Aorta (tissue), 5 donors: Measurements from ENCODE around the gene USP4. TPM values are rescaled to one million over a fixed set of nuclear protein-coding genes. Genes with fewer than 3 reads are reported as not detected.

ENCODE experiments used
- ATAC-seq: fragments of 200-7000 bp; cut with Tn5 transposase; one replicate; pipeline ENCODE4 v1.9.1; 2022; ENCODE audit warnings: moderate library complexity; ENCODE audit not compliant: low FRiP score
- DNase-seq, 2 donors: peaks; one replicate each; pipeline ENCODE4 v3.0.0-alpha.2; 2020
- H3K27ac ChIP-seq, 2 donors: one replicate each; pipeline ENCODE4 v1.5.1; 2013; ENCODE audit warnings: low read length in 2 of 2, mild to moderate bottlenecking in 2 of 2, moderate library complexity in 2 of 2, control low read depth in 1 of 2, inconsistent platforms in 1 of 2, low read depth in 1 of 2
- H3K27me3 ChIP-seq, 2 donors: one replicate each; pipeline ENCODE4 v1.6.1; 2013; ENCODE audit warnings: control low read depth in 1 of 2, low read length in 1 of 2, mild to moderate bottlenecking in 1 of 2, moderate library complexity in 1 of 2; ENCODE audit not compliant: insufficient read depth in 2 of 2, control insufficient read depth in 1 of 2
- H3K36me3 ChIP-seq, 2 donors: one replicate each; pipeline ENCODE4 v1.6.1; 2013; ENCODE audit warnings: control low read depth in 1 of 2, low read length in 1 of 2, mild to moderate bottlenecking in 1 of 2; ENCODE audit not compliant: insufficient read depth in 2 of 2, control insufficient read depth in 1 of 2
- H3K4me1 ChIP-seq, 2 donors: one replicate each; pipeline ENCODE4 v1.6.1; 2013; ENCODE audit warnings: low read length in 2 of 2, control low read depth in 1 of 2, mild to moderate bottlenecking in 1 of 2, moderate library complexity in 1 of 2; ENCODE audit not compliant: insufficient read depth in 2 of 2, control insufficient read depth in 1 of 2
- H3K4me3 ChIP-seq, 2 donors: one replicate each; pipeline ENCODE4 v1.5.1; 2013; ENCODE audit warnings: low read length in 2 of 2, control low read depth in 1 of 2, mild to moderate bottlenecking in 1 of 2
- H3K9me3 ChIP-seq: one replicate; pipeline ENCODE4 v1.6.1; 2013; ENCODE audit warnings: mild to moderate bottlenecking, low read length; ENCODE audit not compliant: control insufficient read depth
- WGBS, 2 donors: extraction: QIAGEN DNeasy Blood & Tissue Kit; methylation state at CpG; one replicate each; pipeline ENCODE4 v1.1.7; 2013; 5-methylcytosine and 5-hydroxymethylcytosine counted together
- intact Hi-C, 2 donors: fragments of 100-400 bp; cut with DNase I; formaldehyde crosslinking; loops; one replicate each; pipeline versions ENCODE4 v1.14.2 to v1.15.0; 2022
- polyA plus RNA-seq, 2 donors: library from polyadenylated mRNA; stranded (reverse); fragments of 200-250 nt; gene quantifications; one replicate each; pipeline ENCODE4 v1.2.3, GENCODE V29; 2013
- total RNA-seq, 2 donors: library from RNA; stranded (reverse); fragmentation: NEBNext Ultra II Directional; extraction: Animal tissue kit (Norgen Biotek cat#: 25700); gene quantifications; one replicate each; pipeline ENCODE4 v1.2.1, GENCODE V29; 2021
- donor health status: healthy with polysubstance abuse.
- donor health status: Bipolar disorder and iron deficiency.
- donor health status: DM: no; HTN: no; CAD: no.
- donor health status: DM: no; HTN: no; CAD: no.
- donor health status: DM: yes; HTN: yes; CAD: no.

The USP4 gene
- total and polyA plus RNA-seq, 4 donors = 18.3 to 81.5 (median 62.7) TPM

DNA sequence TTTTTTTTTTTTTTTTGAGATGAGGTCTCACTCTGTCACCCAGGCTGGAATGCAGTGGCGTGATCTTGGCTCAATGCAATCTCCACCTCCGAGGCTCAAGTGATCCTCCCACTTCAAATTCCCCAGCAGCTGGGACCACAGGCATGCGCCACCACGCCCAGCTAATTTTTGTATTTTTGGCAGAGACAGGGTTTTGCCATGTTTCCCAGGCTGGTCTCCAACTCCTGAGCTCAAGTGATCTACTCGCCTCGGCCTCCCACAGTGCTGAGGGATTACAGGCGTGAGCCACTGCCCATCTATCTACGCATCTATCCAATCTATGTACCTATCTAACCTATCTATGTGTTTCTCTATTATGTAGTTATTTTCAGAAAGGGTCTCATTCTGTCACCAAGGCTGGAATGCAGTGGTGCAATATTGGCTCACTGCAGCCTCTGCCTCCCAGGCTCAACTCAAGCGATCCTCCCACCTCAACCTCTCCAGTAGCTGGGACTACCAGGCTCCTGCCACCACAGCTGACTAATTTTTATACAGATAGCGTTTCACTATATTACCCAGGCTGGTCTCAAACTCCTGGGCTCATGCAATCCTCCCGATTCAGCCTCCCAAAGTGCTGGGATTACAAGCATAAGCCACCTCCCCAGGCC, 38.5 kb upstream of the USP4 start:
- DNase-seq = peak in 1 of 2 donors; percentile 64
- no peaks in the 10 kb centered on the region for H3K27me3 ChIP-seq
- H3K27ac ChIP-seq = peak overlapping the region in 1 of 2 donors; percentile 59

DNA sequence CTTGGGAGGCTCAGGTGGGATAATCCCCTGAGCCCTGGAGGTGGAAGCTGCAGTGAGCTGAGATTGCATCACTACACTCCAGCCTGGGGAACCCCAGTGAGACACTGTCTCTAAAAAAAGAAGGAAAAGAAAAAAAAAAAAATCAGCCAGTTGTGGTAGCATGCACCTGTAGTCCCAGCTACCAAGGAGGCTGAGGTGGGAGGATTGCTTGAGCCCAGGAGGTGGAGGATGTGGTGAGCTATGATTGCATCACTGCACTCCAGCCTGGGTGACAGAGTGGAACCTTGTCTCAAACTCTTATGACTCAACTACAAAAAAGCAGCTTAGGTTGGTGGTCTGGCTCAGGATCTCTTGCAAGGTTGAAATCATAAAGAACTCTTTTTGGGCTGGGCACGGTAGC, 37.6 kb upstream of the USP4 start:
- no peak overlapping the region for H3K4me3 ChIP-seq
- intact Hi-C loops = no loop called here
- DNase-seq = no peak
- 79 to 91% methylated on average over 1 of the region's 1 CpG for WGBS, 2 donors
- H3K27me3 ChIP-seq = no peaks in the 10 kb centered on the region
- H3K36me3 ChIP-seq = peaks cover 0 to 2% of the 10 kb centered on the region in 2 donors
- no peak overlapping the region for H3K27ac ChIP-seq
- H3K9me3 ChIP-seq = no peaks in the 10 kb centered on the region
- no peak for ATAC-seq
- H3K4me1 ChIP-seq = no peaks in the 10 kb centered on the region

More for the DNA sequence above, 38.5 kb upstream of the USP4 start:
- H3K4me1 ChIP-seq = no peaks in the 10 kb centered on the region
- intact Hi-C loops = no loop called here
- no peak overlapping the region for H3K4me3 ChIP-seq
- ATAC-seq = peak; percentile 41
- H3K36me3 ChIP-seq = peaks cover 0 to 2% of the 10 kb centered on the region in 2 donors
- no peaks in the 10 kb centered on the region for H3K9me3 ChIP-seq
- 50% methylated on average over 11 of the region's 11 CpGs for WGBS, 2 donors

DNA sequence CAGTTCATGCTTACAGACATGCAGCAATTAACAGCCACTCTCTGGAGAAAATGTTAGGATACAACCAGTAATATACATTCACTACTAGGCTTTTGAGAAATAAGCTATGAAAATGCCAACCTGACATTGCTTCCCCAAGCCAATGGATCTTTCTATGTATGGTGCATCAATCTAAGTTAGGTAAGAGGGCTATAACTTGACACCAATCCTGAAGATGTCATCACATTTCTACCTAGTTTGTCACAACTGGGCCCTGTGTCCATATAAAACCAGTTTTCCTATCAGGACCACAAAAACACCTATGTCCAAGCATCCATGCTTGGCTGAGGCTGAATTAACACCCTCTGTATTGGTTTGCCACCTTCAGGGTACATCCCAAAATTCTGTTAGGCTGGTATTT, 32.1 kb upstream of the USP4 start:
- Histone ChIP-seq H3K9me3 (no peaks in the 10 kb centered on the region), H3K36me3 (peaks cover 0 to 4% of the 10 kb centered on the region in 2 donors), H3K27me3 (no peaks in the 10 kb centered on the region), H3K4me3 (no peak overlapping the region), H3K4me1 (no peaks in the 10 kb centered on the region), H3K27ac (no peak overlapping the region)
- intact Hi-C loops = loop anchor here in 1 of 2 donors (2.0 kb wide), 1 partner anchor 13 kb away; the partner anchor contains the start of gene GPX1
- ATAC-seq (no peak), DNase-seq (no peak)

DNA sequence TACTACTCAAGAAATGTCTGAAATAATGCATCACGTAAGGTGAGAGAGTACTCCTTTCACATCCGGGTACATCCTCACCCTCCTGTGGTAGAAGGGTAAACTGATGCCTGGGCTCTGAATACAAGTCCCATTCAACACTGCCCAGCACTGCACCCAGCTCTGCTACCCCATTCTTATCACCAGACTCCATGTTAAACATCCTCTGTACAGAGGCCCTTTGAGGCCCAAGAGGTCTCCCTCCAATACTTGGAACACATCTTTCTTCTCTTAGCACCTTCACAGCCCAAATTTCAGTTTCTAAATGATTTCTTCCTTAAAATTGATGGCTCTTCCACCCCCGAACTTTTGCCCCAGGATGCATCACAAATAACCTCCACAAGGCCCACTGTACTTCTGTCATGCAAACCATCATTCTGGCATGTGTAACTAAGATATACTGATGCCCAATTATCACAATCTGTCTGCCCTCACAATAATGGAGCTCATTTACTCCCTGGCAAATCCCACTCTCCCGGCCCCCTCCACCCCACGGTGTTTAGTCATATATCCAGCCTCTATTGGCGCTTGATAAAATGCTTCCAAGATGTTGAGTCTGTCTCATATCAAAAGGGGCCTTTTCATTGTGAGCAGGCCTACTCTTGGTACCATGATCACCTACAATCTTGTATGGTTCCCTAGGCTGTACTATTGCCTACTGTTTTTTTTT, 30.9 kb upstream of the USP4 start:
- Histone ChIP-seq H3K4me3 (no peak overlapping the region), H3K36me3 (peaks cover 0 to 7% of the 10 kb centered on the region in 2 donors), H3K9me3 (no peaks in the 10 kb centered on the region), H3K27ac (no peak overlapping the region), H3K4me1 (no peaks in the 10 kb centered on the region), H3K27me3 (no peaks in the 10 kb centered on the region)
- DNase-seq = no peak
- intact Hi-C loops = no loop called here
- WGBS, 2 donors = 88 to 95% methylated on average over 6 of the region's 6 CpGs
- no peak for ATAC-seq

- ATAC-seq (no peak), DNase-seq (no peak)
- intact Hi-C loops = loop anchor here in 1 of 2 donors (5.0 kb wide), 1 partner anchor 35 kb away; no protein-coding TSS in a partner anchor
- Histone ChIP-seq H3K4me3 (no peak overlapping the region), H3K27ac (no peak overlapping the region), H3K9me3 (no peaks in the 10 kb centered on the region), H3K36me3 (peaks cover 3 to 6% of the 10 kb centered on the region in 2 donors), H3K27me3 (no peaks in the 10 kb centered on the region), H3K4me1 (no peaks in the 10 kb centered on the region)
- 74 to 84% methylated on average over 3 of the region's 3 CpGs for WGBS, 2 donors
These were observed 22.7 kb upstream of the USP4 start for GRCh38 chr3:49362561-49362960.

GRCh38 chr3:49359623-49360022, 19.8 kb upstream of the USP4 start:
- no peaks in the 10 kb centered on the region for H3K4me1 ChIP-seq
- WGBS, 2 donors = 68 to 69% methylated on average over 2 of the region's 2 CpGs
- intact Hi-C loops = loop anchor here (2.0 to 5.0 kb wide), 3 partner anchors 13 to 53 kb away; partner anchors contain the start of genes RHOA (in 1 of the 2) and TCTA (in 1 of the 2)

DNA sequence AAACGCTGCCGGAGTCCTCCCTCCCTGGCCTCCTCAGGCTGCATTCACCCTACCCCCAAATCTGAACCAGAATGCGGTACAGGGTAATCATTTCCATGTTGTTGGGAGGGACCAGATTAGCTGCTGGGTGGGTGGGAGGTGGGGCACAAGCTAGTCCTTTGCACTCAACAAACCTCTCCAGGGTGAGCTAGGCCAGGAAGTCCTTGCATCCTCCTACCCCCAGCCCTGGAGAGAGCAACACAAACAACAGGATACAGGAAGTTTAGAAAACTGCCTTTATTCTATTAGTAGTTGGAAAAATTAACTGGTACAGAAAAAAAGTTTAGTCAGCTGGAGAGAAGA, 19.0 kb upstream of the USP4 start:
- ATAC-seq = no peak
- intact Hi-C loops = loop anchor here (2.0 to 5.0 kb wide), 2 partner anchors 14 to 53 kb away; partner anchors contain the start of genes RHOA (in 1 of the 2) and TCTA (in 1 of the 2)
- Histone ChIP-seq H3K9me3 (no peaks in the 10 kb centered on the region), H3K27ac (peak overlapping the region; percentile 64 to 73), H3K4me3 (peak overlapping the region in 1 of 2 donors; percentile 1), H3K36me3 (peaks cover 0 to 8% of the 10 kb centered on the region in 2 donors), H3K4me1 (no peaks in the 10 kb centered on the region), H3K27me3 (no peaks in the 10 kb centered on the region)
- DNase-seq = no peak
- WGBS, 2 donors = 14 to 20% methylated on average over 3 of the region's 3 CpGs

More at GRCh38 chr3:49359623-49360022, 19.8 kb upstream of the USP4 start:
- H3K27ac ChIP-seq = no peak overlapping the region
- no peaks in the 10 kb centered on the region for H3K9me3 ChIP-seq
- H3K4me3 ChIP-seq = no peak overlapping the region
- H3K36me3 ChIP-seq = peaks cover 0 to 8% of the 10 kb centered on the region in 2 donors
- ATAC-seq (no peak), DNase-seq (no peak)
- no peaks in the 10 kb centered on the region for H3K27me3 ChIP-seq

DNA sequence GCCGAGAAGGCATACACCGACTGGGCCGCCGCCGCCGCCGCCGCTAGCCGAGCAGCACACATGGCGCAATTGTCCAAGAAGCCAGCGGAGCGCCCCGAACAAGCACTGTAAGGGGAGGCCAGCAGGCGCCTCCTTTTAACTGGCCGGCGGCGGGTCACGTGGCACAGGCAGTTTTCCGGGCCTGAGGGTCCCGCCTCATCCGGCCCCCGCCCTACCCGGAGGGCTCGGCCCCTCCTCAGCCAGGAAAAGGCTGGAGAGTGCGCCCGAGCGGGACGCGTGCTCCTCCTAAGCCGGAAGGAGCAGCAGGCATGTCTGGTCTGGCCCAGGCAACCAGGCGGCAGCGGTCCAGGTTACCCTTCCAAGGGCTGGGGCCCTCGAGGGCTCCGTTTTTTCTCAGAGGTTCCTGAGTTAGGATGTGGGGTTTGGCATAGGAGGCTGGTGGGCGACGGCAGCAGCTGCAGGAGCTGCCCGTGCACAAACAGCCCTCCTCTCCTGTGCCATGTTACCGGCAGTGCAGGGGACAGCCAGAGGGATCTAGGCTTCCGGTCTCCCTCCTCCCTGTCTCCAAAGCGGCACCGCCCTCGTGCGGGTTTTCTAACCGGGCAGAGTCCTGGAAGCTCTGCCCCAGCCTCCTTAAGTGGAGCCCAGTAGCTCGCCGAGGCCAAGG, 18.5 kb upstream of the USP4 start, which contains the start of gene GPX1:
TSS of gene GPX1 (minus strand) at position 137 of the 667 bp plus-strand sequence. CDS start at position 62, 75 bp downstream.
- peak; percentile 98 for DNase-seq
- intact Hi-C loops = loop anchor here (2.0 to 5.0 kb wide), 2 partner anchors 14 to 54 kb away; partner anchors contain the start of genes RHOA (in 1 of the 2) and TCTA (in 1 of the 2)
- Histone ChIP-seq H3K27me3 (no peaks in the 10 kb centered on the region), H3K4me3 (peak within 1 kb of the TSS; percentile 39 to 52), H3K4me1 (no peaks in the 10 kb centered on the region), H3K27ac (peak within 1 kb of the TSS; percentile 64 to 87), H3K9me3 (no peaks in the 10 kb centered on the region), H3K36me3 (peaks cover 0 to 8% of the 10 kb centered on the region in 2 donors)
- peak; percentile 97 for ATAC-seq
- 1% methylated on average over 35 to 46 of the region's 46 CpGs for WGBS, 2 donors
